Adipose tissue (tissue), 3 donors: ENCODE data around the gene DCAF7. TPM values are rescaled to one million over a fixed set of nuclear protein-coding genes. Genes with fewer than 3 reads are reported as not detected.

Experiments used
- H3K27ac ChIP-seq: one replicate; pipeline ENCODE4 v1.5.1; 2013; ENCODE audit warnings: low read depth, low read length
- WGBS, 3 donors: extraction: QIAGEN DNeasy Blood & Tissue Kit; methylation state at CpG; one replicate each; pipeline ENCODE4 v1.1.7; 2013; 5-methylcytosine and 5-hydroxymethylcytosine counted together
- polyA plus RNA-seq, 3 donors: library from polyadenylated mRNA; stranded (reverse); fragments of 200-250 nt; gene quantifications; one replicate each; pipeline ENCODE4 v1.2.3, GENCODE V29; 2013
- donor health status: healthy with polysubstance abuse.
- donor health status: Bipolar disorder and iron deficiency.
- donor health status: healthy.

Gene DCAF7
- polyA plus RNA-seq, 3 donors: 12.9 to 21.1 (median 18.2) TPM

DNA sequence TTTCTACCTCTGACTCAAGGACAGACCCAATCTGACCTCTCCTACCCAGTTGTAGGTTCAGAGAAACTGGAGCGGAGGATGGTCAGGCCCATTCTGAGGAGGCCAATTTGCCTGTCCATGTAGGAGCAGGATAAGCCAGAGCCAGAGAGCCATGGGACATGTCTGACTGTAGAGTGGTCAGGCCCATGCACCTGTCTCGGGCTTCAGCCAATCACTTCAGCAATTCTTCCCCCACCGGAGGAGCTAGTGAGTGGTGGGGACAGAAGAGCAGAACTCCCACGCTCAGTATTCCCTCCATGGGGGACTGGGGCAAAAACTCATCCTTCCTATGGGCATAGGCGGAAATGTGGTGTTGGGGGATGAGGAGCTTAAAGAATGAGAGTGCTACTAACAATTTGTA, 14.3 kb downstream of the DCAF7 start:
- WGBS, 3 donors: 95 to 99% (median 97%) methylated on average over 5 of the region's 5 CpGs
- no peak overlapping the region for H3K27ac ChIP-seq

- H3K27ac ChIP-seq: no peak overlapping the region
- 92 to 98% (median 97%) methylated on average over 1 of the region's 1 CpG for WGBS, 3 donors
Measured at GRCh38 chr17:63567229-63567628, 17.0 kb downstream of the DCAF7 start.

DNA sequence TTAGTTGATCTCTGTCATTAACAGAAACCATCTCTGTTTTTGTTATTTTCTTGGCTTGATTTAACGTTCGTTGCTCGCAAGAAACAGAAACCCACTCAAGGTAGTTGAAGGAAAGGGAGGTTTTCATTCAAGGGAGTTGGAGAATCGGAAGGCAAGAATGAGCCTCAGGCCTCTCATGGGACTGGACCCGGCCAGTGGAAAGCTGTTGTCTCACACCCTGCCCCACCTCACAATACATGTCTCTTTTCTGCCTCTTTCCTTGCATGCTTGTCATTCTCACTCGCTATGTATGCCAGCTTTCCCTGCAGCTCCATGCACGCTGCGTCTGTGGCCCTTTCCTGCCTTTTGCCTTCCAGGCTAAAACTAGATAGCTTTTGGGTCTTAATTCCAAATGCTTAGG, 18.3 kb downstream of the DCAF7 start:
- WGBS, 3 donors: 76 to 85% (median 77%) methylated on average over 8 of the region's 8 CpGs
- no peak overlapping the region for H3K27ac ChIP-seq

- WGBS, 3 donors: 89 to 98% (median 90%) methylated on average over 1 of the region's 1 CpG
Measured at GRCh38 chr17:63571632-63572310, 21.5 kb downstream of the DCAF7 start.

GRCh38 chr17:63573634-63574033, 23.4 kb downstream of the DCAF7 start:
- WGBS, 3 donors: 81 to 89% (median 84%) methylated on average over 5 of the region's 5 CpGs
- H3K27ac ChIP-seq: no peak overlapping the region

More at GRCh38 chr17:63571632-63572310, 21.5 kb downstream of the DCAF7 start:
- no peak overlapping the region for H3K27ac ChIP-seq

- no peak overlapping the region for H3K27ac ChIP-seq
- WGBS, 3 donors: 79 to 92% (median 91%) methylated on average over 7 of the region's 7 CpGs
Measured at GRCh38 chr17:63578027-63578768, 27.9 kb downstream of the DCAF7 start.

- WGBS, 3 donors: 55 to 87% (median 82%) methylated on average over 5 of the region's 5 CpGs
- H3K27ac ChIP-seq: no peak overlapping the region
Measured at GRCh38 chr17:63578769-63579111, 28.5 kb downstream of the DCAF7 start.

- H3K27ac ChIP-seq: no peak overlapping the region
Measured at GRCh38 chr17:63579633-63580032, 29.4 kb downstream of the DCAF7 start.

GRCh38 chr17:63587770-63588169, 37.5 kb downstream of the DCAF7 start:
- 95 to 98% (median 95%) methylated on average over 5 of the region's 5 CpGs for WGBS, 3 donors
- H3K27ac ChIP-seq: no peak overlapping the region

More at GRCh38 chr17:63579633-63580032, 29.4 kb downstream of the DCAF7 start:
- WGBS, 3 donors: 50 to 73% (median 70%) methylated on average over 11 of the region's 11 CpGs

GRCh38 chr17:63588797-63589196, 38.5 kb downstream of the DCAF7 start:
- 88 to 93% (median 91%) methylated on average over 11 of the region's 11 CpGs for WGBS, 3 donors
- no peak overlapping the region for H3K27ac ChIP-seq

DNA sequence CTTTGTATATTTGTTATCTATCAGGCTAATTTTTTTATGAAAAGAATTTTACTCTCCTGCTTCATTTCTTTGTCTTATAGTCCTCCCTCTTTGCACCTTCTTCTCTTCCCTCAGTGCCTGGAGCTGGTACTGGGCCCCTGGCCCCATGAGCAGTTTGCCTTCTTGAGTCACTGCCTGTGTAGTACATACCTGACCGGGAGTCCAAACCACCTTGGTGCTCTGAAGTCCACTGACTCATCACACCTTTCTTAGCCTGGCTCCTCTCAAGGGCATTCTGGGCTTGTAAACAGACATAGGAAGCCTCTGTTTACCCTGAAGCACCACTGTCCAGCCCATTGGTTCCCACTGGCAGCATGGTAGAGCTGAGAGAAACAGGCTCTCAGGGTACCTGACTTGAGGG, 39.4 kb downstream of the DCAF7 start:
- WGBS, 3 donors: 89 to 98% (median 95%) methylated on average over 1 of the region's 1 CpG
- no peak overlapping the region for H3K27ac ChIP-seq

- H3K27ac ChIP-seq: no peak overlapping the region
- WGBS, 3 donors: 72 to 87% (median 82%) methylated on average over 3 of the region's 3 CpGs
Measured at GRCh38 chr17:63592797-63593196, 42.5 kb downstream of the DCAF7 start.

GRCh38 chr17:63595132-63595531, 44.9 kb downstream of the DCAF7 start:
- no peak overlapping the region for H3K27ac ChIP-seq
- 96 to 98% (median 97%) methylated on average over 3 of the region's 3 CpGs for WGBS, 3 donors

DNA sequence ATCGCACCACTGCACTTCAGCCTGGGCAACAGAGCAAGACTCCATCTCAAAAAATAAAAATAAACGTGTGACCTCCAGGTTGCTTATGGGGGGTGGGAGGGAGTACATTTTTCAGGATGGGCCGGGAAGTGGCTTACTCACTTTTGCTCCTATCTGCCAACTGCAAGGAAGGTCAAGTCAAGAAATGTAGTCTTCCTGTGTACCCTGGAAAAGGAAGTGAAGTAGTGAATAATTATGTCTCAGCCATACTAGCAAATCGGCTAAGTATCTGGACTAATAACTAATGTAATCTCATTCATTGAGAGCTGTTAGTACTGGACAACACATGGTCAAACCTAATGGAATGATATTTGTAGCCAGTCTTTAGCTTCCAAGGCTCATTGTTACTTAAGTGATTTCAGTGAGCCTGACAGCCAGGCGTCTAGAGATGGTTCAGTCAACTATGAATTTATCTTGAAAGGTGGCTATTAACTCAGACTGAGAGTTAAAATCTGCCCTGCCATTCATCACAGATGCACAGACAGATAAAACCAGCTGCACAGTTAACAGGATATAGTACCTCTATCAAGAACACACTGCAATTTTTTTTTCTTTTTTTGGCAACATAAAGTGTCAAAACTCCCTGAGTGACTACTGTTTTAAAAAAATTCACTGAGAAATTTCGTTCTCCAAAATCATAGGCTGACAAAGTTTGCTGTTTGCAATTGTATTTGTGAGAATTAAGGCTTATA, 46.7 kb downstream of the DCAF7 start:
- WGBS, 3 donors: 55 to 63% (median 55%) methylated on average over 6 of the region's 6 CpGs
- H3K27ac ChIP-seq: no peak overlapping the region

GRCh38 chr17:63598281-63598680, 48.0 kb downstream of the DCAF7 start:
- H3K27ac ChIP-seq: no peak overlapping the region
- 86 to 88% (median 87%) methylated on average over 2 of the region's 2 CpGs for WGBS, 3 donors

DNA sequence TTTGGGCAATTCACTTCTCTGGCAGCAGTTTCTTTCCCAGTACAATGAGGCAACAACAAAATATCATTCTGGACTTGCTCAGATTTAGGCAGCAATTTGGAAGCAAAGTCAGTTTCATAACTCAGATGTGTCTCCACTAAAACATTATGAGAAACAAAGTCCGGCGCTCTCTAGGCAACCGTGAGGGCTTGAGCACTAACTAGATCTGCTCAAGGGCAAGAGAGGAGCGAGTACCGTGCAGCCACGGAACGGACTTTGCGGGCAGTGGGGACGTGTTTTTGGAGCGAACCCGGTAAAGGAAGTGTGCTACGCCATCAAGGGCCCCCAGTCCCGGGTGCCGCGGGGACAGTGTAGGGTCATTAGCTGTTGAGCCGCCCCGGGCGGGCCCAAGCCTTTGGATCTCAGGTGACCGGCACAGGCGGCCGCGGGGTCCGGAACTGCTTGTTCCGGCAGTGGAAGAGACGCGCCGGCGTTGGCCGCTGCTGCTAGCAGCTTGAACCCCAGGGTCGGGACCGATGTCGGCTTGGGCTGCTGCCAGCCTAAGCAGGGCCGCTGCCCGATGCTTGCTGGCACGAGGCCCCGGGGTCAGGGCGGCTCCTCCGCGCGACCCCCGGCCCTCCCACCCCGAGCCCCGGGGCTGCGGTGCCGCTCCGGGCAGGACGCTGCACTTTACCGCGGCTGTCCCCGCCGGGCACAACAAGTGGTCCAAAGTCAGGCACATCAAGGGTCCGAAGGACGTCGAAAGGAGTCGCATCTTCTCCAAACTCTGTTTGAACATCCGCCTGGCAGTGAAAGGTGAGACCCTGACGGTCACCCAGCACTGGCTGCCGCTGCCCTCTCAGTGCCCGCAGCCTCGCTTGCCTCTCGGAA, 50.5 kb downstream of the DCAF7 start, which contains the start of gene TACO1:
TSS of gene TACO1 (plus strand) at position 327 of the 870 bp plus-strand sequence. CDS start at position 516, 189 bp downstream.
- WGBS, 3 donors: 0 to 1% (median 1%) methylated on average over 50 to 61 of the region's 61 CpGs

DNA sequence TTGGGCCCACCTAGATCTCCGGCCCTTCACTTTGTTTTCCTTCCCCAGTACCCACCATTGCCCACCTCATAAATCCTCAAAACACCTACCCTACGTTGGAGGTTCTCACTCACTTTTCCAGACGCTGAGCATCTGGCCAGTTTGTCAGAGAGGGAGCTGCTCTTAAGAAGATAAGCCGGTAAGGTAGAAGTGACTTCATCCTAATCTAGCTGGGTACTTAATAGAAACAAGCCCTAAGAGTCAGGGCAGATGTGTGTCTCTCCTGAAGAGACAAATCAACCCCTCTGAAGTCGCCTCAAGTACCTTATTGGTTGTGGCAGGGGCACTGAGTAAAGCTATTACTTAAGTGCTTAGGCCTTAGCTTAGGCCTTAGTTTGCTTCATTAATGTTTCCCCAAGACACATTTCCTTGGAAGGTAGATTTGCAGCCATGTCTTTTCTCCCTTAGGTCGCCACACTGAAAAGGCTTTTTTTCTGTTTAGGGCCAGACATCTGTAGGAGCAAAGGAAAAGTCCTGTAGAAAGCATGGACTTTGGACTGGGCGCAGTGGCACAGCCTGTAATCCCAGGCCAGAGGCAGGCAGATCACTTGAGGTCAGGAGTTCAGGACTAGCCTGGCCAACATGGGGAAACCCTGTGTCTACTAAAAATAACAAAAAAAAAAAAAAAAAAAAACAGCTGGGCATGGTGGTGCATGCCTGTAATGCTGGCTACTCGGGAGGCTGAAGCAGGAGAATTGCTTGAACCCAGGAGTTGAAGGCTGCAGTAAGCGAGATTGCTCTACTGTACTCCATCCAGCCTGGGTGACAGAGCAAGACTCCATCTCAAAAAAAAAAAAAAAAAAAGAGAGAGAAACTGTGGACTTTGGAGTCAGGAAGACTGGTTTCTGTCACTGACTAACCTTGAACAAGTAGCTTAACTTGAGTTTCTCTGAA, 51.4 kb downstream of the DCAF7 start:
- H3K27ac ChIP-seq: no peak overlapping the region
- 39 to 56% (median 52%) methylated on average over 9 of the region's 9 CpGs for WGBS, 3 donors

More for the DNA sequence above, 50.5 kb downstream of the DCAF7 start, which contains the start of gene TACO1:
- no peak within 1 kb of the TSS for H3K27ac ChIP-seq
